MM.1S (cell line): Measurements from ENCODE around the gene CFAP54.
"Not testable (repeated sequence)": the region's sequence is repeated elsewhere in the genome, so short reads cannot be mapped to it uniquely, and the experiment has no call there.

Experiments
- DNase-seq: peaks from one replicate; pipeline ENCODE4 v3.0.0-alpha.2; 2015
- H2AFZ ChIP-seq: fragments of 300-600 bp; sonication (generic); 2 replicates; pipeline ENCODE4 v1.6.0; 2016; ENCODE audit warnings: antibody characterized with exemption, low read length
- H3F3A ChIP-seq: fragments of 300-600 bp; sonication (generic); 2 replicates; pipeline ENCODE4 v1.6.1; 2016; ENCODE audit warnings: mild to moderate bottlenecking, antibody characterized with exemption, low read length, moderate library complexity, mixed read lengths; ENCODE audit not compliant: insufficient read depth
- H3K27ac ChIP-seq: fragments of 300-600 bp; sonication (generic); 2 replicates; pipeline ENCODE4 v1.5.1; 2016; ENCODE audit warnings: mild to moderate bottlenecking, low read length
- H3K27me3 ChIP-seq: fragments of 300-600 bp; sonication (generic); replicated peaks from 2 replicates; pipeline ENCODE4 v1.6.0; 2016; ENCODE audit warnings: low read length; ENCODE audit not compliant: insufficient read depth
- H3K36me3 ChIP-seq: fragments of 300-600 bp; sonication (generic); replicated peaks from 2 replicates; pipeline ENCODE4 v1.6.1; 2016; ENCODE audit warnings: mild to moderate bottlenecking, low read length, mixed read lengths; ENCODE audit not compliant: insufficient read depth
- H3K4me1 ChIP-seq: fragments of 300-600 bp; sonication (generic); 2 replicates; pipeline ENCODE4 v1.6.1; 2016; ENCODE audit warnings: low read length, mixed read lengths
- H3K4me2 ChIP-seq: fragments of 300-600 bp; sonication (generic); 2 replicates; pipeline ENCODE4 v1.6.0; 2016; ENCODE audit warnings: low read depth, low read length
- H3K4me3 ChIP-seq: fragments of 300-600 bp; sonication (generic); 2 replicates; pipeline ENCODE4 v1.5.1; 2016; ENCODE audit warnings: low read length, mixed read lengths
- H3K79me2 ChIP-seq: fragments of 300-600 bp; sonication (generic); 2 replicates; pipeline ENCODE4 v1.6.1; 2016; ENCODE audit warnings: mixed run types, low read length, mixed read lengths
- H3K9ac ChIP-seq: fragments of 300-600 bp; sonication (generic); 2 replicates; pipeline ENCODE4 v1.6.1; 2016; ENCODE audit warnings: low read length, mixed read lengths
- H3K9me2 ChIP-seq: fragments of 300-600 bp; sonication (generic); replicated peaks from 2 replicates; pipeline ENCODE4 v1.6.1; 2016; ENCODE audit warnings: mild to moderate bottlenecking, low read length, mixed read lengths; ENCODE audit not compliant: insufficient read depth
- H3K9me3 ChIP-seq: fragments of 300-600 bp; sonication (generic); replicated peaks from 2 replicates; pipeline ENCODE4 v1.6.1; 2016; ENCODE audit warnings: mild to moderate bottlenecking, low read length, mixed read lengths; ENCODE audit not compliant: insufficient read depth
- H4K20me1 ChIP-seq: fragments of 300-600 bp; sonication (generic); 2 replicates; pipeline ENCODE4 v1.6.1; 2016; ENCODE audit warnings: mild to moderate bottlenecking, low read length, moderate library complexity, mixed read lengths; ENCODE audit not compliant: insufficient read depth
- EZH2 ChIP-seq: fragments of 300-600 bp; sonication (generic); optimal IDR thresholded peaks from 2 replicates; pipeline ENCODE3; 2017; ENCODE audit warnings: low read depth, mild to moderate bottlenecking, antibody characterized with exemption, low read length, mixed read lengths
- EZH2phosphoT487 ChIP-seq: fragments of 300-600 bp; sonication (generic); IDR thresholded peaks from 2 replicates; pipeline ENCODE4 v1.6.1; 2018; ENCODE audit warnings: antibody characterized with exemption, low read length
- TF ChIP-seq, protein P1 (sequence below): fragments of 300-600 bp; sonication (generic); IDR thresholded peaks from 2 replicates; pipeline ENCODE4 v1.5.1; 2016; ENCODE audit warnings: antibody characterized with exemption, low read length, mixed read lengths

CFAP54 gene

DNA sequence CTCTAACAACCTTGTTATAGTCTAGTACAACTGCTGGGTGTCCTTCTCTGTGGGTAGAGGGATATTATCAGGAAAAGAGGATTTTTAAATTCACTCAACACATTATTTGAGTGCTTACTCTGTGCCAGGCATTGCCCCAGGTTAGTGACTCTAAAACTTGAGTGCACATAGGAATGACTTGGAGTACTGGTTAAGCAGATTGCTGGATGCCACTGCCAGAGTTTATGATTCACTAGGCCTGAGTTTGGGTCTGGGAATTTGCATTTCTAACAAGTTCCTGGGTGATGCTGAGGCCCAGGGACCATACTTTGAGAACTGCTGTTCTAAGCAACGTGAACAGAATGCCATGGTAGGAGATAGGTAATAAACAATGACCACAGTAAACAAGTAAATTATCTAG lies 96.6 kb downstream of the CFAP54 start:
- H2AFZ ChIP-seq, result no peak overlapping the region
- no peak overlapping the region for H3K4me3 ChIP-seq
- no peak overlapping the region for H3K9ac ChIP-seq
- no peak overlapping the region for H3K27ac ChIP-seq
- H3K9me3 ChIP-seq, result no peaks in the 10 kb centered on the region
- H3K9me2 ChIP-seq, result no peaks in the 10 kb centered on the region
- TF ChIP-seq EZH2phosphoT487 (no peak), EZH2 (no peak)
- TF ChIP-seq, protein P1, sequence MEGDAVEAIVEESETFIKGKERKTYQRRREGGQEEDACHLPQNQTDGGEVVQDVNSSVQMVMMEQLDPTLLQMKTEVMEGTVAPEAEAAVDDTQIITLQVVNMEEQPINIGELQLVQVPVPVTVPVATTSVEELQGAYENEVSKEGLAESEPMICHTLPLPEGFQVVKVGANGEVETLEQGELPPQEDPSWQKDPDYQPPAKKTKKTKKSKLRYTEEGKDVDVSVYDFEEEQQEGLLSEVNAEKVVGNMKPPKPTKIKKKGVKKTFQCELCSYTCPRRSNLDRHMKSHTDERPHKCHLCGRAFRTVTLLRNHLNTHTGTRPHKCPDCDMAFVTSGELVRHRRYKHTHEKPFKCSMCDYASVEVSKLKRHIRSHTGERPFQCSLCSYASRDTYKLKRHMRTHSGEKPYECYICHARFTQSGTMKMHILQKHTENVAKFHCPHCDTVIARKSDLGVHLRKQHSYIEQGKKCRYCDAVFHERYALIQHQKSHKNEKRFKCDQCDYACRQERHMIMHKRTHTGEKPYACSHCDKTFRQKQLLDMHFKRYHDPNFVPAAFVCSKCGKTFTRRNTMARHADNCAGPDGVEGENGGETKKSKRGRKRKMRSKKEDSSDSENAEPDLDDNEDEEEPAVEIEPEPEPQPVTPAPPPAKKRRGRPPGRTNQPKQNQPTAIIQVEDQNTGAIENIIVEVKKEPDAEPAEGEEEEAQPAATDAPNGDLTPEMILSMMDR, result no peak
- H3K36me3 ChIP-seq, result no peaks in the 10 kb centered on the region
- H3K4me1 ChIP-seq, result no peaks in the 10 kb centered on the region
- H3F3A ChIP-seq, result no peaks in the 10 kb centered on the region
- no peak overlapping the region for H3K4me2 ChIP-seq
- no peaks in the 10 kb centered on the region for H3K79me2 ChIP-seq
- H4K20me1 ChIP-seq, result no peaks in the 10 kb centered on the region
- no peaks in the 10 kb centered on the region for H3K27me3 ChIP-seq
- no peak for DNase-seq

DNA sequence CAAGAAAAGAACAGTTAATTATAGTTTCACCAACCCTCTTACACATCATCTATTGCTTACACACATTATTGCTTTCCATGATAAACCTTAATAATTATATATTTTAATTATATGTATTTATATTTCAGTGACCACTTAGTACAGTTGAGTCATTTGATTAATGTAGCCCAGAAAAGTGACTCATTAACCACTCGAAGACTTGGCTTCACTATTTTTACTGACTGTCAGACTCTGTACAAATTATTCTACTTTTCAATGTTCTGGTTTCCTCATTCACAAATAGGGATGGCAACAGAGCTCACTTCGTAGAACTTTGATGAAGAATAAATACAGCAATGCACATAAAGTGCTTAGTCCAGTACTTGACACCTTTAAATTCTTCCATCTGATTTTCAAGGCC lies 98.3 kb downstream of the CFAP54 start:
- Histone ChIP-seq H3K4me3 (no peak overlapping the region), H3K4me2 (no peak overlapping the region), H3F3A (no peaks in the 10 kb centered on the region), H3K79me2 (no peaks in the 10 kb centered on the region), H3K9ac (no peak overlapping the region), H3K27me3 (no peaks in the 10 kb centered on the region), H3K9me3 (no peaks in the 10 kb centered on the region), H3K36me3 (no peaks in the 10 kb centered on the region), H3K9me2 (no peaks in the 10 kb centered on the region), H3K4me1 (no peaks in the 10 kb centered on the region), H4K20me1 (no peaks in the 10 kb centered on the region), H2AFZ (no peak overlapping the region), H3K27ac (no peak overlapping the region)
- TF ChIP-seq EZH2phosphoT487 (no peak), EZH2 (no peak)
- no peak for DNase-seq

DNA sequence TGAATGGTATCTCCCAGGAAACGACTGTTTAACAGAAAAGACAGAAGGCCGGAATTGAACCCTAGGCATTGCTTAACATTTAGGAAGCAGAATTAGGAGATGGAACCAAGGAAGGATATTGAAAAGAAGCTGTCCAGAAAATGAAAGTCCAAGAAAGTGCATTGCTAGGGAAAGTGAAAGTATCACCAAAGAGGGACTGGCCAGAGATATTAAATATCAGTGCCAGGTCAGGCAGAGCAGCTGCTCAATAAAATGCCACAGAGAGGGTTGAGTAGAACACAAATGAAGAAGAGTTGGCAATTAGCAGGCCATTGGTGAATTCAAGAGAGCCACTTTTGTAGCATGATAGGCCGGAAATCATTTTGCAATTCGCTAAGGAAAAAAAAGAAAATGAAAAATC lies 101.6 kb downstream of the CFAP54 start:
- no peaks in the 10 kb centered on the region for H3K4me1 ChIP-seq
- no peak overlapping the region for H3K9ac ChIP-seq
- H3K36me3 ChIP-seq, result no peaks in the 10 kb centered on the region
- TF ChIP-seq EZH2 (no peak), EZH2phosphoT487 (no peak)
- TF ChIP-seq, protein P1, result no peak
- no peaks in the 10 kb centered on the region for H3K9me2 ChIP-seq
- H2AFZ ChIP-seq, result no peak overlapping the region
- H3F3A ChIP-seq, result no peaks in the 10 kb centered on the region
- H3K4me3 ChIP-seq, result no peak overlapping the region
- H4K20me1 ChIP-seq, result no peaks in the 10 kb centered on the region
- no peaks in the 10 kb centered on the region for H3K27me3 ChIP-seq
- H3K79me2 ChIP-seq, result no peaks in the 10 kb centered on the region
- no peak overlapping the region for H3K4me2 ChIP-seq
- no peak for DNase-seq
- H3K27ac ChIP-seq, result no peak overlapping the region
- H3K9me3 ChIP-seq, result no peaks in the 10 kb centered on the region

DNA sequence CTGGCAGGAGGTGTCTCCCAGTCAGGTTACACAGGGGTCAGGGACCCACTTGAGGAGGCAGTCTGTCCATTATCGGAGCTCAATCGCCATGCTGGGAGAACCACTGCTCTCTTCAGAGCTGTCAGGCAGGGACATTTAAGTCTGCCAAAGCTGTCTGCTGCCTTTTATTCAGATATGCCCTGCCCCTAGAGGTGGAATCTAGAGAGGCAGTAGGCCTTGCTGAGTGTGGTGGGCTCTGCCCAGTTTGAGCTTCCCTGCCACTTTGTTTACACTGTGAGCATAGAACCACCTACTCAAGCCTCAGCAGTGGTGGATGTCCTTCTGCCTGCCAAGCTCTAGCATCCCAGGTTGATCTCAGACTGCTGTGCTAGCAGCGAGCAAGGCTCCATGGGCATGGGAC lies 115.0 kb downstream of the CFAP54 start:
- H3K9me3 ChIP-seq, H3K27ac ChIP-seq, H2AFZ ChIP-seq, H3K36me3 ChIP-seq, H3K79me2 ChIP-seq, H3K4me1 ChIP-seq, DNase-seq, H3F3A ChIP-seq, H3K27me3 ChIP-seq, H4K20me1 ChIP-seq, H3K4me2 ChIP-seq, H3K9me2 ChIP-seq, H3K4me3 ChIP-seq, H3K9ac ChIP-seq: not testable (repeated sequence)
